Thoracic aorta (tissue), 2 donors: Measurements from ENCODE around the gene TEKT2. TPM values are rescaled to one million over a fixed set of nuclear protein-coding genes. Genes with fewer than 3 reads are reported as not detected.

Experiments used
- ATAC-seq: fragments of 150-250 bp; one replicate; pipeline ENCODE4 v1.8.0; 2017; ENCODE audit warnings: low read depth; ENCODE audit not compliant: insufficient number of reproducible peaks, low FRiP score
- DNase-seq: peaks from one replicate; pipeline ENCODE4 v3.0.0-alpha.2; 2020; ENCODE audit warnings: low spot score
- H3K27ac ChIP-seq, 2 donors: fragments of 200-600 bp; sonication (generic); 1 replicate in 1 of 2; 2 replicates in 1 of 2; pipeline ENCODE4 v1.5.1; 2016; ENCODE audit warnings: mild to moderate bottlenecking in 2 of 2, moderate library complexity in 2 of 2
- H3K27me3 ChIP-seq: fragments of 200-600 bp; sonication (generic); replicated peaks from 2 replicates; pipeline ENCODE4 v1.6.0; 2016; ENCODE audit warnings: mild to moderate bottlenecking; ENCODE audit not compliant: insufficient read depth
- H3K36me3 ChIP-seq: fragments of 200-600 bp; sonication (generic); one replicate; pipeline ENCODE4 v1.5.1; 2016
- H3K4me1 ChIP-seq, 2 donors: fragments of 200-600 bp; sonication (generic); 1 replicate in 1 of 2; 2 replicates in 1 of 2; pipeline versions ENCODE4 v1.5.1 to v1.6.0; 2016; ENCODE audit warnings: low read depth in 2 of 2, mild to moderate bottlenecking in 1 of 2; ENCODE audit not compliant: control insufficient read depth in 1 of 2
- H3K4me3 ChIP-seq: fragments of 200-600 bp; sonication (generic); 2 replicates; pipeline ENCODE4 v1.5.1; 2016; ENCODE audit warnings: mild to moderate bottlenecking
- H3K9me3 ChIP-seq: fragments of 200-600 bp; sonication (generic); 2 replicates; pipeline ENCODE4 v1.5.1; 2016
- total RNA-seq, 2 donors: library from RNA; depleted of rRNA; stranded (reverse); fragments of >200 nt; gene quantifications; one replicate each; pipeline versions ENCODE4 v1.1.0 to v1.2.3, GENCODE V29; 2016
- TF ChIP-seq, protein P1 (sequence below): fragments of 200-600 bp; sonication (generic); IDR thresholded peaks from one replicate; pipeline ENCODE4 v1.5.1; 2019; ENCODE audit warnings: antibody characterized with exemption

TEKT2 gene
- total RNA-seq, 2 donors from 2014 or later: not detected

- no peak for ATAC-seq
- H3K4me1 ChIP-seq: peaks cover 8 to 16% of the 10 kb centered on the region in 2 donors
- DNase-seq: no peak
- TF ChIP-seq, protein P1, sequence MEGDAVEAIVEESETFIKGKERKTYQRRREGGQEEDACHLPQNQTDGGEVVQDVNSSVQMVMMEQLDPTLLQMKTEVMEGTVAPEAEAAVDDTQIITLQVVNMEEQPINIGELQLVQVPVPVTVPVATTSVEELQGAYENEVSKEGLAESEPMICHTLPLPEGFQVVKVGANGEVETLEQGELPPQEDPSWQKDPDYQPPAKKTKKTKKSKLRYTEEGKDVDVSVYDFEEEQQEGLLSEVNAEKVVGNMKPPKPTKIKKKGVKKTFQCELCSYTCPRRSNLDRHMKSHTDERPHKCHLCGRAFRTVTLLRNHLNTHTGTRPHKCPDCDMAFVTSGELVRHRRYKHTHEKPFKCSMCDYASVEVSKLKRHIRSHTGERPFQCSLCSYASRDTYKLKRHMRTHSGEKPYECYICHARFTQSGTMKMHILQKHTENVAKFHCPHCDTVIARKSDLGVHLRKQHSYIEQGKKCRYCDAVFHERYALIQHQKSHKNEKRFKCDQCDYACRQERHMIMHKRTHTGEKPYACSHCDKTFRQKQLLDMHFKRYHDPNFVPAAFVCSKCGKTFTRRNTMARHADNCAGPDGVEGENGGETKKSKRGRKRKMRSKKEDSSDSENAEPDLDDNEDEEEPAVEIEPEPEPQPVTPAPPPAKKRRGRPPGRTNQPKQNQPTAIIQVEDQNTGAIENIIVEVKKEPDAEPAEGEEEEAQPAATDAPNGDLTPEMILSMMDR: no peak
- H3K4me3 ChIP-seq: no peak overlapping the region
- no peaks in the 10 kb centered on the region for H3K9me3 ChIP-seq
- peaks cover 4% of the 10 kb centered on the region for H3K27me3 ChIP-seq
- no peak overlapping the region for H3K27ac ChIP-seq
- no peaks in the 10 kb centered on the region for H3K36me3 ChIP-seq
These were observed 675 bp upstream of the TEKT2 start for GRCh38 chr1:36083219-36083618.

GRCh38 chr1:36084497-36085115, 712 bp downstream of the TEKT2 start:
- peak overlapping the region; percentile 59 for H3K4me3 ChIP-seq
- H3K27me3 ChIP-seq: peaks cover 4% of the 10 kb centered on the region
- TF ChIP-seq, protein P1: no peak
- no peaks in the 10 kb centered on the region for H3K9me3 ChIP-seq
- H3K27ac ChIP-seq: no peak overlapping the region
- H3K36me3 ChIP-seq: no peaks in the 10 kb centered on the region
- DNase-seq (no peak), ATAC-seq (no peak)
- H3K4me1 ChIP-seq: peaks cover 12 to 24% of the 10 kb centered on the region in 2 donors

DNA sequence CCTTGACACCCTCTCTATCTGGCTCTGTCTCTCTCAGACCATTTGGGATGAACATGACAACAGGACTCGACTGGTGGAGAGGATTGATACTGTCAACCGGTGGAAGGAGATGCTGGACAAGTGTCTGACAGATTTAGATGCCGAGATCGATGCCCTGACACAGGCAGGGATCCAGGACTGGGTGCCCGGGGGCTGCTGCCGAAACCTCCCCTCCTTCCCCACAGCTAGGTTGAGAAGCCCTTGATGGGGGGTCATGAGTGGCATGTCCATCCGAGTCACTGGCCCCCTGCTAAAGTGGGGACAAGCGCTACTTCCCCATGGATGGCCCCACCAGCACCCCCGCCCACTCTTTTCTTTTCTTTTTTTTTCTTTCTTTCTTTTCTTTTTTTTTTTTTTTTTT, 1.2 kb downstream of the TEKT2 start:
- Histone ChIP-seq H3K27ac (no peak overlapping the region), H3K27me3 (peaks cover 4% of the 10 kb centered on the region), H3K4me3 (no peak overlapping the region), H3K9me3 (no peaks in the 10 kb centered on the region), H3K36me3 (no peaks in the 10 kb centered on the region), H3K4me1 (peaks cover 14 to 29% of the 10 kb centered on the region in 2 donors)
- ATAC-seq (no peak), DNase-seq (no peak)
- TF ChIP-seq, protein P1: no peak

DNA sequence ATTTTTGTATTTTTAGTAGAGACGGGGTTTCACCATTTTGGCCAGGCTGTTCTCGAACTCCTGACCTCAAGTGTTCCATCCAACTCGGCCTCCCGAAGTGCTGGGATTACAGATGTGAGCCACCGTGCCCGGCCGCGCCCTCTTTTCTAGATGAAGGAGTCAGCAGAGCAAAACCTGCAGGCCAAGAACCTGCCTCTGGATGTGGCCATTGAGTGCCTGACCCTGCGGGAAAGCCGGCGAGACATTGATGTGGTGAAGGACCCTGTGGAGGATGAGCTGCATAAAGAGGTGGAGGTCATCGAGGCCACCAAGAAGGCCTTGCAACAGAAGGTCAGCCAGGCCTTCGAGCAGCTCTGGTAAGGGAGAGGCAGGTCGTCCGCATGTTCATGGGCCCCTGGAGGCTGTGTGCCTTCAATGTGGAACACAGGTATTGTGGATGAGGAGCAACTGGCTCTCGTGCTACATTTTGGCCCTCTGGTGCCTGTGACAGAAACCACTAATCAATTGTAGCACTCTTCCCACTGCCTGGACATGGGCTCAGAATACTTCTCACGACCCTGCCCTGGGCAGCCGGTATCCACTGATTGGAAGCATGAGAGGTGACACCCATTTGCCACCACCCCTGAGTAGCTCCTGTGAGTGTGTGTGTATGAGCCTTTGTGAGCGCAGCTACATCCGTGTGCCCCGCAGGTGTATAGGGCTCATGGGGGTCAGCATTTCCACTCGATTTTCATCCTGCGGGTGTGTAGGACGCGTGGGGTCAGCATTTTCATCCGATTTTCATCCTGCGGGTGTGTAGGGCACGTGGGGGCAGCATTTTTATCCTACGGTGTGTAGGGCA, 2.0 kb downstream of the TEKT2 start:
- DNase-seq (no peak), ATAC-seq (no peak)
- Histone ChIP-seq H3K27ac (no peak overlapping the region), H3K27me3 (peaks cover 4% of the 10 kb centered on the region), H3K9me3 (no peaks in the 10 kb centered on the region), H3K4me3 (no peak overlapping the region), H3K4me1 (peaks cover 14 to 36% of the 10 kb centered on the region in 2 donors), H3K36me3 (no peaks in the 10 kb centered on the region)
- TF ChIP-seq, protein P1: no peak

DNA sequence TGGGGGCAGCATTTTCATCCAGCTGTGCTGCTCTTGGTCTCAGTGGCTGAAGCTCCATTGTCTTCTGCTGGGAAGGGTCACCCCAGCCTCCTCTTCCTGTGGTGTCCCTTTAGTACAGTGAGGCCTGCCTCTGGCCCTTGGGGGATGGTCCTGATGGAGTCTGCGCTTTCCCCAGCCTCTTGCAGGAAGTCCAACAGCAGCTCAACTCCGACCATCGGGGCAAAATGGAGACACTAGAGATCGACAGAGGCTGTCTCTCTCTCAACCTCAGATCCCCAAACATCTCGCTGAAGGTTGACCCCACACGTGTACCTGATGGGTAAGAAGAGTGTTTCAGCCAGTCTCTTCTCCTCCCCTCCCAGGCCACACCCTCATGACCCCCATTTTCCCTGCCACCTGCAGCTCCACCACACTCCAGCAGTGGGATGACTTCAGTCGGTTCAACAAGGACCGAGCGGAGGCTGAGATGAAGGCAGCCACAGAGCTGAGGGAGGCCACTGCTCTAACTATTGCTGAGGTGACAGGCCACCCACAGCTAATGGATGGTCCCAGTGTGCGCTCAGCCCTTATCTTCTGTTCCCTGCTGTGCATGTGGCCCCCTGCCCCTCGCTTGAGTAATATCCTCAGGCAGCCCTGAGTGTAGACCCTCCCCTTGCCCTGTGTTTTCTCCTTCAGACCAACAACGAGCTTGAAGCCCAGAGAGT, 2.8 kb downstream of the TEKT2 start:
- Histone ChIP-seq H3K27me3 (peaks cover 4% of the 10 kb centered on the region), H3K4me3 (no peak overlapping the region), H3K4me1 (peaks cover 14 to 44% of the 10 kb centered on the region in 2 donors), H3K27ac (no peak overlapping the region), H3K36me3 (peaks cover 3% of the 10 kb centered on the region), H3K9me3 (no peaks in the 10 kb centered on the region)
- DNase-seq (no peak), ATAC-seq (no peak)
- TF ChIP-seq, protein P1: no peak
